Measurements from ENCODE around the gene SOS1. TPM values are rescaled to one million over a fixed set of nuclear protein-coding genes. Genes with fewer than 3 reads are reported as not detected.

Gene SOS1
- total RNA-seq, 4 donors from 2014 or later: 38.7 to 49.1 (median 40.8) TPM

GRCh38 chr2:39033980-39034379 is 86.9 kb downstream of the SOS1 start:
- H3K9me3 ChIP-seq: no peaks in the 10 kb centered on the region
- H3K27me3 ChIP-seq: no peaks in the 10 kb centered on the region
- H3K27ac ChIP-seq: no peak overlapping the region
- TF ChIP-seq CTCF (IDR thresholded peaks at IDR 0.05): no peak
- no peak for TF ChIP-seq POLR2A (IDR thresholded peaks at IDR 0.05)
- peaks cover 0 to 24% (median 0%) of the 10 kb centered on the region in 3 donors for H3K36me3 ChIP-seq
- DNase-seq: no peak
- H3K4me1 ChIP-seq: no peaks in the 10 kb centered on the region
- H3K4me3 ChIP-seq: no peak overlapping the region

GRCh38 chr2:39027421-39027820 is 93.4 kb downstream of the SOS1 start:
- Histone ChIP-seq H3K4me3 (no peak overlapping the region), H3K27ac (no peak overlapping the region), H3K27me3 (no peaks in the 10 kb centered on the region), H3K9me3 (no peaks in the 10 kb centered on the region), H3K4me1 (no peaks in the 10 kb centered on the region), H3K36me3 (peaks cover 0 to 24% (median 0%) of the 10 kb centered on the region in 3 donors)
- TF ChIP-seq CTCF (IDR thresholded peaks at IDR 0.05) (no peak), POLR2A (IDR thresholded peaks at IDR 0.05) (no peak)
- no peak for DNase-seq

GRCh38 chr2:39024833-39025232 is 96.0 kb downstream of the SOS1 start:
- no peak for DNase-seq
- Histone ChIP-seq H3K4me3 (no peak overlapping the region), H3K4me1 (no peaks in the 10 kb centered on the region), H3K9me3 (no peaks in the 10 kb centered on the region), H3K27me3 (no peaks in the 10 kb centered on the region), H3K36me3 (peaks cover 0 to 12% (median 0%) of the 10 kb centered on the region in 3 donors), H3K27ac (no peak overlapping the region)
- no peak for TF ChIP-seq CTCF (IDR thresholded peaks at IDR 0.05)

GRCh38 chr2:39023649-39024048 is 97.2 kb downstream of the SOS1 start:
- DNase-seq: no peak
- H3K4me1 ChIP-seq: no peaks in the 10 kb centered on the region
- H3K4me3 ChIP-seq: no peak overlapping the region
- peaks cover 0 to 5% (median 0%) of the 10 kb centered on the region in 3 donors for H3K36me3 ChIP-seq
- no peaks in the 10 kb centered on the region for H3K9me3 ChIP-seq
- no peak overlapping the region for H3K27ac ChIP-seq
- TF ChIP-seq CTCF (IDR thresholded peaks at IDR 0.05): no peak
- no peak for TF ChIP-seq POLR2A (IDR thresholded peaks at IDR 0.05)
- H3K27me3 ChIP-seq: no peaks in the 10 kb centered on the region

GRCh38 chr2:39022642-39023235 is 98.1 kb downstream of the SOS1 start:
- TF ChIP-seq CTCF (IDR thresholded peaks at IDR 0.05) (no peak), POLR2A (IDR thresholded peaks at IDR 0.05) (no peak)
- Histone ChIP-seq H3K27me3 (no peaks in the 10 kb centered on the region), H3K36me3 (peaks cover 0 to 5% (median 0%) of the 10 kb centered on the region in 3 donors), H3K27ac (no peak overlapping the region), H3K4me1 (no peaks in the 10 kb centered on the region), H3K9me3 (no peaks in the 10 kb centered on the region), H3K4me3 (no peak overlapping the region)
- DNase-seq: no peak

- no peak for TF ChIP-seq CTCF (IDR thresholded peaks at IDR 0.05)
- no peak for TF ChIP-seq POLR2A (IDR thresholded peaks at IDR 0.05)
- H3K36me3 ChIP-seq: peaks cover 0 to 5% (median 0%) of the 10 kb centered on the region in 3 donors
- no peaks in the 10 kb centered on the region for H3K4me1 ChIP-seq
- no peaks in the 10 kb centered on the region for H3K27me3 ChIP-seq
- no peaks in the 10 kb centered on the region for H3K9me3 ChIP-seq
- H3K4me3 ChIP-seq: no peak overlapping the region
- H3K27ac ChIP-seq: no peak overlapping the region
- DNase-seq: no peak
Measured at GRCh38 chr2:39020383-39020782, 100.5 kb downstream of the SOS1 start.

Measured in Peyer's patch (tissue), 4 donors.